ENCODE measurements around the gene SPECC1L. TPM values are rescaled to one million over a fixed set of nuclear protein-coding genes. Genes with fewer than 3 reads are reported as not detected.

Gene SPECC1L
- total RNA-seq, 1 experiment from 2014 or later: 41.3 TPM

DNA sequence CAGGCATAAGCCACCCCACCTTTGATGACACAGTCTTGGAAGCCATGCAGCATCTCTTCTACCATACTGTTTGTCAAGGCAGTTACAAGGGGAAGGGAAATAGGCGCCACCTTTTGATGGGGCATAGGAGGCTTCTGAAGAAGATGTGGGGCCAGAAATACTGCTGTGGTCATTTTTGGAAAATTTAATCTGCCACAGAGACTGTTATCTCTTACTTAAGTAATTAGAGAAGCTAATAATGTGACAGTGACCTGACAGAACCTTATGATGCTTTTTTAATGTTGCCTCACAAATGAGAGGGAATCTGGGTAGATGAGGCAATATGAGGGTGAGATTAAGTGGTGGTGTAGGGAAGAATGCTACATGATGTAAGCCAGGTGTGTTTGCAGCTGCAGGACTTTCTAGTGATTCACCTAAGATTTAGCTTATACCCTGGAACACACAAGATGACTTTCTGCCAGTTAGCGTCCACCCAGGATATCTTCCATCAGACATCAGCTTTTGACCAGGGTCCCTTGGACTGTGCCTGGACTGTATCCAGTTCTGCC is 122.5 kb downstream of the SPECC1L start:
- Histone ChIP-seq H3K4me1 (no peaks in the 10 kb centered on the region), H3K27me3 (no peaks in the 10 kb centered on the region), H3K9me3 (replicated peaks) (no peaks in the 10 kb centered on the region), H3K4me3 (no peak overlapping the region), H3K36me3 (peaks cover 20% of the 10 kb centered on the region), H3K27ac (no peak overlapping the region)
- no peak for DNase-seq

DNA sequence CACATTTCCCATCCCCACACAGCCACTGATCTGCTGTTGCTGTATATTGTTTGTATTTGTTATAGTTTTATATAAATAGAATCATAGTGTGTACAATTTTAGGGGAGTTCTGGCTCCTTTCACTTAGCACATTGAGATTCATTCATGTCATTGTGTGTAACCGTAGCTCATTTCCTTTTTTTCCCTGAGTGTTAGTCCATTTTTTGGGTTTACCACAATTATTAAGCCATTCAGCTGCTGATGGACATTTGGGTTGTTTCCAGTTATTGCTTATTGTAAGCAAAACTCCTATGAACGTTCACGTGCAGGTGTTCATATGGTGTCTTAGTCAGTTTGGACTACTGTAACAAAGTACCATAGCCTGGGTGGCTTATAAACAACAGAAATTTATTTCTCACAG is 123.2 kb downstream of the SPECC1L start:
- H3K4me1 ChIP-seq: no peaks in the 10 kb centered on the region
- H3K36me3 ChIP-seq: peaks cover 24% of the 10 kb centered on the region
- H3K9me3 ChIP-seq (replicated peaks): no peaks in the 10 kb centered on the region
- no peaks in the 10 kb centered on the region for H3K27me3 ChIP-seq
- H3K27ac ChIP-seq: no peak overlapping the region
- no peak for DNase-seq
- H3K4me3 ChIP-seq: no peak overlapping the region

DNA sequence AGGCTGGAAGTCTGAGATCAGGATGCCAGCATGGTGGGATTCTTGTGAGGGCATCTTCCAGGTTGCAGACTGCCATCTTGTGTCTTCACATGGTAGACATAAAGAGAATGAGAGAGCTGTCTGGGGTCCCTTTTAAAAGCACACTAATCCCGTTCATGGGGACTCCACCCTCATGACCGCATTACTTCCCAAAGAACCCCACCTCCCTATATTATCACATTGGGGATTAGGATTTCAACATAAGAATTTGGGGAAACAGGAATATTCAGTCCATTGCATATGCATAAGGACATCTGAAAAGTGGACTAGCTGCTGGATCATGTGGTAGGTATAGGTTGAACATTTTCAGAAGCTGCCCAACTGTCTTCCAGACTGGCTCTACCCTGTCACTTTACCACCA is 123.6 kb downstream of the SPECC1L start:
- no peak overlapping the region for H3K4me3 ChIP-seq
- no peaks in the 10 kb centered on the region for H3K27me3 ChIP-seq
- H3K9me3 ChIP-seq (replicated peaks): no peaks in the 10 kb centered on the region
- no peak for DNase-seq
- no peak overlapping the region for H3K27ac ChIP-seq
- no peaks in the 10 kb centered on the region for H3K4me1 ChIP-seq
- H3K36me3 ChIP-seq: peaks cover 24% of the 10 kb centered on the region

DNA sequence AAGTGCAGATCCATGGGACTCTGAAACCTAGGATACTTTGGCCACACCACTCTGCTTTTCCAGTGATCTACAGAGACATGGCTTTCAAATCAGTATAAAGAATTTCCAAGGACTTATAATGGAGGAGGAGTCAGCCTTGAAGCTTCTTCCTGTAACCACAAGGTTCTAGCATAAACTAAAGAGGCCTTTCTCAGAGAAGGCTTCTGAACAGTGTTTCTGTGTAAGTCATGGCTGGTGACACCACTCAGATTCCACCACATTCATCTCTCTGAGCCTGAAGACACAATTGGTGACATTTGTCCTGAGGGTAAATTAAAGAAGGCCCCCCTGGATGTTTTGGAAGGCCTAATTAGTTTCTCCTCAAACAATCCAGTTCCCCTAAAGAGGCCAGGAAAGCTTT is 127.8 kb downstream of the SPECC1L start:
- no peak overlapping the region for H3K4me3 ChIP-seq
- no peak overlapping the region for H3K27ac ChIP-seq
- DNase-seq: no peak
- no peaks in the 10 kb centered on the region for H3K27me3 ChIP-seq
- peaks cover 11% of the 10 kb centered on the region for H3K4me1 ChIP-seq
- peaks cover 28% of the 10 kb centered on the region for H3K36me3 ChIP-seq
- H3K9me3 ChIP-seq (replicated peaks): no peaks in the 10 kb centered on the region

DNA sequence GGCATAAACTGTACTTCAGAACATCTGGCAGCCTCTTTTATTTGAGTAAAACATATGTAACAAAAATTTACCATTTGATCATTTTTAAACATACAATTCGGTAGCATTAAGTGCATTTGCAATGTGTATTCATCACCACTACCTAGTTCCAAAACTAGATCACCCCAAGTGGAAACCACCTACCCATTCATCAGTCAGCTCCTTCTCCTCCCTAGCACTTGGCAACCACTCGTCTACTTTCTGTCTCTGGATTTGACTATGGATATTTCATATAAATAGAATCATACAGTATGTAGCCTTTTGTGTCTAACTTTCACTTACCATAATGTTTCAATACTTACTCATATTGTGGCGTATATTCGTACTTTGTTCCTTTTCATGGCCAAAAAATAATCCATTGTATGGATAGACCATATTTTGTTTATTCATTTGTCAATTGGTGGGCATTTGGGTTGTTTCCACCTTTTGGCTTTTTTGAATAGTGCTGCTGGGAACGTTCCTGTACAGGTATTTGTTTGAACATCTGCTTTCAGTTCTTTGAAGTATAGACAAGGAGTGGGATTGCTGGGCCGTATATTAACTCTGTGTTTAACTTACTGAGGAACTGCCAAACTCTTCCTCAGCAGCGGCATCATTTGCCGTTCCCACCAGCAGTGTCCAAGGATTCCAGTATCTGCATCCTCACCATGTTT is 129.5 kb downstream of the SPECC1L start:
- no peaks in the 10 kb centered on the region for H3K27me3 ChIP-seq
- no peak for DNase-seq
- H3K36me3 ChIP-seq: peaks cover 34% of the 10 kb centered on the region
- H3K27ac ChIP-seq: no peak overlapping the region
- H3K4me3 ChIP-seq: no peak overlapping the region
- H3K4me1 ChIP-seq: peaks cover 11% of the 10 kb centered on the region
- no peaks in the 10 kb centered on the region for H3K9me3 ChIP-seq (replicated peaks)

DNA sequence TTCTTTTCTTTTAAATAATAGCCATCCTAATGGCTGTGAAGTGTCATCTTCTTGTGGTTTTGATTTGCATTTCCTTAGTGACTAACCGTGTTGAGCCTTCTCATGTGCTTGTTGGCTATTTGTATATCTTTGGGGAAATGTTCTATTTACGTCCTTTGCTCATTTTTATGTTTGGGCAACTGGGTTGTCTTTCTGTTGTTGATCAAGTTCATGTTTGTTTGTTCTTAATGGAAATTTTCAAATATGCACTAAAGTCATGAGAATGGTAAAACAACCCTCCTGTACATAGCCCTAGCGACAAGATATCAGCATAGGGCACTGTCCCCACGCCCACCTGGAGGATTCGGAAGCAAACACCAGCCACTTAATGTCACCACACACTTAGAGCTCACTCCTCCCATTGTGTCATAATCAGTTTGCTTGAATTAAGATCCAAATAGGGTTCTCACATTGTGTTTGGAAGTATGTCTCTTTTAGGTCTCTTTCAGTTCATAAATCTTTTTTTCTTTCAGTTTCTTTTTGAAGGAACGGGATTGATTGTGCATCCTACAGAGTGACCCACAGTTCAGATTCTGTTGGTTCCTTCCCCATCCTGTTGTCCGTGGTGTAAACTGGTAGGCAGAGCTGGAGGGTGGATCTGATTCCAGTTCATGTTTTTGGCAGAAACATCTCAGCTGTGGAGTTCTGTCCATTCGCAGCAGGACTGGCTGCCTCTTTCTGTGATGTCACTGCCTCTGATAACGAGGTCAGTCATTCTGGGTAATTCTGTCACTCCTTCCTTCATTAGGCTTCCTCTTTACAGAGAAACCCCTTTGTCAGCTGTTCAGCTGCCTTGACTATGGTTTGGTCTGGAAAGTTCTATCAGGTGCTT is 130.3 kb downstream of the SPECC1L start:
- no peaks in the 10 kb centered on the region for H3K27me3 ChIP-seq
- H3K27ac ChIP-seq: no peak overlapping the region
- H3K4me3 ChIP-seq: no peak overlapping the region
- DNase-seq: no peak
- no peaks in the 10 kb centered on the region for H3K9me3 ChIP-seq (replicated peaks)
- H3K36me3 ChIP-seq: peaks cover 30% of the 10 kb centered on the region
- peaks cover 11% of the 10 kb centered on the region for H3K4me1 ChIP-seq

DNA sequence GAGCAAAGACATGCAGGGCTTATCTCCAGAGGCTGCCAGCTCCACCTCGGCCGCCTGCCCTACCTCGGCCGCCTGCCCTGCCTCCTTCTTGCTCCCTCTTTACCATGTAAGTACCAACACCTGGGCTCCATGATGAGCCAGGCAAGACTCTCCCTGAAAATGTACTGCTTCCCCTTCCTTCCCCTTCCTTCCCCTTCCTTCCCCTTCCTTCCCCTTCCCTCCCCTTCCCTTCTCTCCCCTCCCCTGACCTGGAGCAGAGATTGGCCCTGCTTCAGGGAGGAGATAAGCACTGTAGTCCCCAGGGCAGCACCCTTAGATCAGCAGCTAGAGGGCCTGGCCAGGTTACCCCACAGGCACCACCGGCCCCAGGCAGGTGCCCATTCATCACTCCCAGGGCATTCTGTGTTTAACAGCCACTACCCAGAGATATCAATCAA is 131.3 kb downstream of the SPECC1L start:
- Histone ChIP-seq H3K4me1 (peaks cover 11% of the 10 kb centered on the region), H3K27ac (no peak overlapping the region), H3K36me3 (peaks cover 24% of the 10 kb centered on the region), H3K4me3 (no peak overlapping the region), H3K27me3 (no peaks in the 10 kb centered on the region), H3K9me3 (replicated peaks) (no peaks in the 10 kb centered on the region)
- no peak for DNase-seq

DNA sequence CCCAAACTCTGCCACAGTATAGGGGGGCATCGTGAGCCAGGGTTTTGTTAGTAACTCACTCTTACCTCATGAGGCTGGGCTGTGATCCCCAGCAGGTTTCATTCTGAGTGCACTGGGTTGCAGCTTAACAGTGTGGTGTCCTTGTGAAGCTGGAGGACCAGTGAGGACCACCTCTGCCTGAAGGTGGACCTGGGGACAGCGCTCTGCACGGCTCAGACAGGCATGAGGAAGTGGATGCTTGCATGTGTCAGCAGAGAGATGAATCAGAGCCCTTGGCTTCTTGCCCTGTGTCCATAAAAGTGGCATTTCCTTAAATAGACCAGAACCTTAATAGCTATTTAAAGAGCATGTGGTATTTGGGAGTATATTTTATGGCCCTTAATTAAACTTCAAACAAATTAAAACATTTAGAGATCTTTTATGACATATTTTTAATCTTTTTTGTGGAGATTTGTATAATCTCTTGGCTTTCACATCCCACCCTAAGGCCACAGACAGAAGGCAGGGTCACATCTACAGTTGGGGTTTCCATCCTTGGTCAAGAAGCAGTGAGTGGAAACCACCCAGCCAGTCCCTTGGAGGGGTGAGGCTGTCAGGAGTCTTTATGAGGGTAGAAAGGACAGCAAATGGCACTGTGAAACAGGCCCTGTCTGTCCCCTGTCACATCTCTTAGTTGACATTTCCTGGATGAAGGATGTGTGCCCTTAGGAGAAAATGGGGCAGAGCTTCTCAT is 132.0 kb downstream of the SPECC1L start:
- no peak overlapping the region for H3K4me3 ChIP-seq
- no peak overlapping the region for H3K27ac ChIP-seq

DNA sequence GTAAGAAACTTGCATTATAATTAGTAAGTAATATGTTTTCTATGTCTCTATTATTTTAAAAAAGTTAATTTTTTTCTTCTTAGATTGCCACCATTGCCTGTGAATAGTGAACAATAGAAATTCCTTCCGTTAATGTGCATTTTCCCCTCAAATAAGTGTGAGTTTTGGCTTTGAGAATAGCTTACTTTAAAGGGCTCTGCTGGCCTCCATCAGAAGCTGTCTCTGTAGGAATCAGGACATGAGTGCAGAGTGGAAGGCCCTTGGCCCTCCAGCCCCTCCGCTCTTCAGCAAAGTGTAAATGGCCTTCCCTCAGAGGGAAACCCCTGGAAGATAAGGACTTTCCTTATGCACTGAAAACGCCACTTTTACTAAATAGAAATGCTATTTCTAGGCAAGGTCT is 132.7 kb downstream of the SPECC1L start:
- Histone ChIP-seq H3K4me3 (no peak overlapping the region), H3K36me3 (peaks cover 18% of the 10 kb centered on the region), H3K9me3 (replicated peaks) (no peaks in the 10 kb centered on the region), H3K27me3 (no peaks in the 10 kb centered on the region), H3K4me1 (peaks cover 13% of the 10 kb centered on the region), H3K27ac (no peak overlapping the region)
- no peak for DNase-seq

More for the DNA sequence above, 132.0 kb downstream of the SPECC1L start:
- H3K36me3 ChIP-seq: peaks cover 20% of the 10 kb centered on the region
- no peaks in the 10 kb centered on the region for H3K27me3 ChIP-seq
- peak; percentile 44 to 48 for DNase-seq
- H3K4me1 ChIP-seq: peaks cover 13% of the 10 kb centered on the region
- no peaks in the 10 kb centered on the region for H3K9me3 ChIP-seq (replicated peaks)

DNA sequence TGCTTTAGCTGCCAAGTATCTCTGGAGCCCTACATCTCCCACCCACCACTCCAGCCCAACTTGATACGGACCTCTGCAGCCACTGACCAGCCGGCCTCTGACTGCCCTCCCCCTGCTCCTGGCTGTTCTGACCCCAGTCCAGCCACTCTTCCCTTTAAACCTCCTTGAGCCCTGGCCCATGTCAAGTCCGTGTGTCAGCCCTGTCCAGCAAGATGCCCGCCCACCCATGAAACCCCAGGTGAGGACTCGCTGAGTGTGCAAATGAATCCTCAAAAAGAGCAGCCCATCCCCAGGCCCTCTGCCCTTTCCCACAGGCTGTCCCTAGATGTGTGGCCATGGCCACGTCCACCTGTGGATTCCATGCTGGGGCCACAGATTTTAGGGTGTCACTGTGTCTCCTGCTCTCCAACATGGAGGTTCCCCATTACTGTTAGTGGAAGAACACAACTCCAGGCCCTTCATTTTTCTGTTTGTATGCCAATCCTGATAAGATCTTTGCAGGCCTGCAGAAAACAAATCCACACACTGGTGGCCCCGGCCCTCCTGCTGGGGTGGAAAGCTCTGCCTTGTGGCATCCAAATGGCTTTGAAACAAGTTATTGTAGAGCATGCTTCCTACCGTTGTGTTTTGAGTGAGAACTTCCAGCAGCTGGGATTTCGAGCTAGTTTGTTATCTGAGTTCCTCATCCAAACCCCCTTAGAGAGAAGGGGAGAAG is 134.1 kb downstream of the SPECC1L start:
- H3K27me3 ChIP-seq: no peaks in the 10 kb centered on the region
- peaks cover 13% of the 10 kb centered on the region for H3K4me1 ChIP-seq
- H3K9me3 ChIP-seq (replicated peaks): no peaks in the 10 kb centered on the region
- H3K36me3 ChIP-seq: peaks cover 16% of the 10 kb centered on the region
- H3K4me3 ChIP-seq: no peak overlapping the region
- no peak overlapping the region for H3K27ac ChIP-seq
- no peak for DNase-seq

DNA sequence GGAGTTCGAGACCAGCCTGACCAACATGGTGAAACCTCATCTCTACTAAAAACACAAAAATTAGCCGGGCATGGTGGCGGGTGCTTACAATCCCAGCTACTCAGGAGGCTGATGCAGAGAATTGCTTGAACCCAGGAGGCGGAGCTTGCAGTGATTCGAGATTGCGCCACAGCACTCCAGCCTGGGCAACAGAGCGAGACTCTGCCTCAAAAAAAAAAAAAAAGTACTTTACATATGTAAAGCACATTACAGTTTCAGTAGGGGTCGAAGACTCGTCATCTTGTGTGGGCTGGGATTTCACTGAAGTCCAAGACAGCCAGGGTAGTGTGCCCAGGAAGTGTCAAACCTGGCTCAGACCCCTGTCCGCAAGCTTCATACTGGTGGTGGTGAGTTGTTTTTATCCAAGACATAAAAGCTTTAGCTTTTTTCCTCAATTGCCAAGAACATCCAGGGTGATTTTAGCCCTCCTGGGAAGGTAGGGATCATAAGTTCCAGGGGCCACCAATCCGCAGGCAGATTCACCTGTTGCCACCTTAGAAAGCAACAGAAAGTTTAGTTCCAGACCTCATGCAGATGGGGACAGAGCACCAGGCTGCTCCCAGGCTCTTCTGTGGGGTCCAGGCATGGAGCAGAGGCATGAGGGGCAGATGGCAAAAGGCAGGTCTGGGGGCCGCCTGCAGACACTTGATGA is 135.1 kb downstream of the SPECC1L start:
- H3K4me3 ChIP-seq: no peak overlapping the region
- no peaks in the 10 kb centered on the region for H3K9me3 ChIP-seq (replicated peaks)
- no peak overlapping the region for H3K27ac ChIP-seq
- no peak for DNase-seq
- no peaks in the 10 kb centered on the region for H3K27me3 ChIP-seq
- H3K4me1 ChIP-seq: peaks cover 13% of the 10 kb centered on the region
- peaks cover 16% of the 10 kb centered on the region for H3K36me3 ChIP-seq

DNA sequence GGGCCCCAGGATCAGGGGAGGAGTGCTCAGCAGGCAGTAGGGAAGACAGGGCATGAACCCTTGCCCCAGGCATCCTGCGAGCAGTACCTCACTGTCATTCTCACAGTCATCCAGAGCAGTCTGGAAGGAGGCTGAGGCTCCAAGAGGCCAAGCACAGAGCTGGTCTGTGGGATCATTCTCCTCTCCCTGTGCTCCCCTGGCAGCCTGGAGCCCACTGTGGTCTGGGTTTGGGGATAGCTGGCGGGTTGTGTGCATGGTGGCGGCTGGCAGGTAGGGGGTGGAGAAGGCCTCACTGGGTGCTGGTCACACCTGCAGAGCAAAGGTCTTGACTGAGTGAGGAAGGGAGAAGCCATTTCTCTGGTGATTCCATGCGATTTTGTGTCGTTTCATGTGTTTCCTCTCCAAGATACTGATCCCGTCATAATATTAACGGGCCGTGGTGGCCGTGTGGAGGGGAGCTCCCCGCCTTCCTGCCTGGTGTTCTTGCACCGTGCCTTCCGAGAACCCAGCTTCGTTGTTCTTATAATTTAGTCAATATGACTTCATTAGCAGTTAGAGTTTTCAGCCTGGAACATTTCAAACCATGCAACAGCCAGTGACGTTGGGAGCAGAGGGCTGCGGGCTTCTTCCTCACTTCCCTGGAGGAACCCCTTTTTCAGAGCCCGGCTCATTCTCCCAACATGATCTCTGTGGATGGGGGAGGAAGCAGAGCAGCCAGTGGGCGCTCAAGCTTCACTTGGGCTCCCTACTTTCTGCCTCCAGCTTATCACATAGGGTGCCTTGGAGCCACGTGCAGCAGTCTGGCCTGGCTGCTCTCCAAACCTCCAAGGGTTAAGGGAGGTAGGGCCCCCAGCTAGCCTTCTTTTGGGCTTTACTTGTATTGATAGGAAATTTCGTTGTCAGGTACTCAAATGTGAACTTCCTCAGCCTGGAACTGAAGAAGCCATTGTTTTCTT is 136.0 kb downstream of the SPECC1L start:
- H3K27me3 ChIP-seq: no peaks in the 10 kb centered on the region
- no peak overlapping the region for H3K4me3 ChIP-seq
- no peak for DNase-seq
- H3K4me1 ChIP-seq: peaks cover 13% of the 10 kb centered on the region
- H3K36me3 ChIP-seq: peaks cover 16% of the 10 kb centered on the region
- H3K27ac ChIP-seq: no peak overlapping the region
- H3K9me3 ChIP-seq (replicated peaks): no peaks in the 10 kb centered on the region

DNA sequence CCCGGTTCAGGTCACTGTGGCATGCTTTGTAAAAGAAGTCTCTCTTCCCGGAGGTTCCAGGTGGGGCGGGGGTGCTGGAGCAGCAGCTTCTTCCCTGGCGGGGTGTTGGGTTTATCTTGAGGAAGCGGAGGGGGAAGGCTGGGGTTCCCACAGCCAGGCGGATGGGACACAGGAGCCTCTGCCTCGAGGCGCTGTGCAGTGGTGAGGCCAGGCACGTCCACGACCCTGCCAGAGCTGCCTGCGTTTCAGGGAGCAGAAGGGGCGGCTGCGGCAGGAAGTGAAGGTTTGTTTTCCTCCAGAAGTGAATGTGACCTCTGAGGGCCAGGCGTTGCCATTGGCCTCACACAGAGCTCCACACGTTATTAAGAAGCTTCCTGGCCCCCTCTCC is 136.6 kb downstream of the SPECC1L start:
- Histone ChIP-seq H3K9me3 (replicated peaks) (no peaks in the 10 kb centered on the region), H3K36me3 (peaks cover 15% of the 10 kb centered on the region), H3K4me3 (no peak overlapping the region), H3K27me3 (no peaks in the 10 kb centered on the region), H3K27ac (no peak overlapping the region), H3K4me1 (peaks cover 11% of the 10 kb centered on the region)
- DNase-seq: no peak
